Inflammatory macrophage treated with lipopolysaccharide for 1 hour (primary cell): Measurements from ENCODE around the gene CASP14.
"Not testable (repeated sequence)": the region's sequence is repeated elsewhere in the genome, so short reads cannot be mapped to it uniquely, and the experiment has no call there.

ENCODE experiments used
- DNase-seq, 2 donors: peaks; one replicate each; pipeline ENCODE4 v3.0.0-alpha.2; 2020 to 2022

Gene CASP14, protein sequence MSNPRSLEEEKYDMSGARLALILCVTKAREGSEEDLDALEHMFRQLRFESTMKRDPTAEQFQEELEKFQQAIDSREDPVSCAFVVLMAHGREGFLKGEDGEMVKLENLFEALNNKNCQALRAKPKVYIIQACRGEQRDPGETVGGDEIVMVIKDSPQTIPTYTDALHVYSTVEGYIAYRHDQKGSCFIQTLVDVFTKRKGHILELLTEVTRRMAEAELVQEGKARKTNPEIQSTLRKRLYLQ

GRCh38 chr19:15048885-15049541, at the start of gene CASP14:
Gene CASP14 (plus strand): TSS chr19:15049480. CDS start chr19:15052252, 2,772 bp downstream.
- no peak for DNase-seq

GRCh38 chr19:15008308-15008707, 41.0 kb upstream of the CASP14 start:
- no peak for DNase-seq

DNA sequence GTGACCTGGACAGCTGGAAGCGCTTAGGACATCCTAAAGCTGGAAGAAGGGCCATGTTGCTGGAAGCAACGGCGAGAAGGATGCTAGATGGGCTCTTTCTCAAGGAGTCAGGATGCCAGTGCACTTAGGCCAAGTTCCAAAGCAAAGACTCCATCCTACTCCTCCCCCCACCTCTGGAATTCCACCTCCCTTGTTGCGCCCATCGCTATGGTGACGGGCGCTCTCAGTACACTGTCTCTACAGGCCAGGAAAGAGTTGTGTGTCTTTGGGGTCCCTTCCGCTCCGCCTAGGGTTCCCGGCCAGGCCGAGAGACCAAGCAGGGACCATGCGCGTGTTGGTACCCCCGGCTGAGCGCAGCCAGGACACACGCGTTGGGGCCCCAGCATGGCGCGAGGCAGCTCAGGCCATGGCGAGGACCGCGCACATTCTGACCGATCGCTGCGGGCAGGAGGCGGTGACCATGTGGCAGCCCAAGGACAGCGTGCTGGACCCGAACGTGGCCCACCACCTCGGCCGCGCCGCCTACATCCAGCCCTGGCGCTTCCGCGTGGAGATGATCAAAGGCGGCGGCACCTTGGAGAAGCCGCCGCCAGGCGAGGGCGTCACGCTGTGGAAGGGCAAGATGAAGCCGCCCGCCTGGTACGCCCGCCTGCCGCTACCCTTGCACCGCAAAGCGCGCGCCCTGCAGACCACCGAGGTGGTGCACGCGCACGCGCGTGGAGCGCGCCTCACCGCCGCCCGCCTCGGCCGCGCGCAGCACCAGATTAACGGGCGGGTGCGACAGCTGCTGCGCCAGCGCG, 38.6 kb upstream of the CASP14 start:
- no peak for DNase-seq

GRCh38 chr19:15014579-15014978, 34.7 kb upstream of the CASP14 start:
- DNase-seq = no peak

DNA sequence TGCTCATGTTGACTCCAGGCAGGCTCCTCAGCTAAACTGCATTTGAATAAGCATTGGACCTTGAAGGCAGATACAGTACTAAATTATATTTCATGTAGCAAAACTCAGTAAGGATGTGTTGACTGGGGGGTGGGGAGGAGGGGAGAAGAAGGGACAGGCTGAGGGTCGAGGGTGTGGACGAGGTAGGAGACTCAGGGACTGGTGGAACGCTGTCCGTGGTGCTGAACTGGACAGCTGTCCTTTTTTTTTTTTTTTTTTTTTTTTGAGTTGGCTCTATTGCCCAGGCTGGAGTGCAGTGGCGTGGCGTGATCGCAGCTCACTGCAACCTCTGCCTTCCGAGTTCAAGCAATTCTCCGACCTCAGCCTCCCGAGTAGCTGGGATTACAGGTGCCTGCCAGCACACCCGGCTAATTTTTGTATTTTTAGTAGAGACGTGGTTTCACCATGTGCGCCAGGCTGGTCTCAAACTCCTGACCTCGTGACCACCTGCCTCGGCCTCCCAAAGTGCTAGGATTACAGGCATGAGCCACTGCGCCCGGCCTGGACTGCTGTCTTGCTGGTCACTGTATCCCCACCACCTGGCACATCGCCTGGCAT, 33.2 kb upstream of the CASP14 start:
- DNase-seq = no peak

GRCh38 chr19:15018836-15019235, 30.4 kb upstream of the CASP14 start:
- DNase-seq = not testable (repeated sequence)

DNA sequence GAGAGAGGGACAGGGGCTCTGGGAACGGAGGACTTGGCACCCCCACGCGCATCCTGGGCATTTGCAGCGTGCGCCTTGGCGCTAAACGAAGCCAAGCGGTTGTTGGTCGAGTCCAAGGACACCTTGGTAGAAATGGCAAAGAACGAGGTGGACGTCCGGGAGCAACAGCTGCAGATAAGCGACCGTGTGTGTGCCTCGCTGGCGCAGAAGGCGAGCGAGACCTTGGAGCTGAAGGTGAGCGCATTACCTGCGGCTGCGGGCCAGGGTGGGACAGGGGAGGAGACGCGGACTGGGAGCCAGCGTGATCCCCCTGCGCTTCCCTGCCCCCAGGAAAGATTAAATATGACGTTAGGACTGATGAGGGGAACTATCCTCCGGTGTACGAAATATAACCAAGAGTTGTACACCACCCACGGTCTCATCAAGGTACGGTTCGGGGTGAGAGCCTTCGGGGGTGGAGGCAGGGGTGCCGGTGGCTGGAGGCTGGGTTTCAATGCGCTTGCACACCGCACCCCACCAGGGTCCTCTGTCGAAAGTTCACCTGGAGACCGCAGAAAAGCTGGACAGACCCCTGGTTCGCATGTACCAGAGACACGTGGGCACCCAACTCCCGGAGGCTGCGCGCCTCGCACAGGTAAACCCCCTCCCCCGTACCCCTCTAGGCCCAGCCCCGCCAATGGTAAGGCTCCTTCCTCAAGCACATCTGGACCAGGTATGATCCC, 27.8 kb upstream of the CASP14 start:
- no peak for DNase-seq

GRCh38 chr19:15022752-15023151, 26.5 kb upstream of the CASP14 start:
- DNase-seq = no peak

- DNase-seq = peak; percentile 2 to 4
These were observed 24.1 kb upstream of the CASP14 start for GRCh38 chr19:15025217-15025616.

DNA sequence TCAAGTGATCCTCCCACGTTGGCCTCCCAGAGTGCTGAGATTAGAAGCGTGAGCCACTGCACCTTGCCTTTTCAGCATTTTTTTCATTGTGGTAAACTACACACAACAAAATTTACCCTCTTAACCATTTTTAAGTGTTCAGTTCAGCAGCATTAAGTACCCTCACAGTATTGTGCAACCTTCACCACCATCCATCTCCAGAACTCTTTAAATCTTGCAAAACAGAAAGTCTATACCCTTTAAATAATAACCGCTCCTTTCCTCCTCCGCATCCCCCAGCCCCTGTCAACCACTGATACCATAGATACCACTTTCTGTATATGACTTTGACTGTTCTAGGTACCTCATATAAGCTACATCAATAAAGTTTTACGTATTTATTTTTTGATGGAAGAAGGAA, 20.8 kb upstream of the CASP14 start:
- no peak for DNase-seq

DNA sequence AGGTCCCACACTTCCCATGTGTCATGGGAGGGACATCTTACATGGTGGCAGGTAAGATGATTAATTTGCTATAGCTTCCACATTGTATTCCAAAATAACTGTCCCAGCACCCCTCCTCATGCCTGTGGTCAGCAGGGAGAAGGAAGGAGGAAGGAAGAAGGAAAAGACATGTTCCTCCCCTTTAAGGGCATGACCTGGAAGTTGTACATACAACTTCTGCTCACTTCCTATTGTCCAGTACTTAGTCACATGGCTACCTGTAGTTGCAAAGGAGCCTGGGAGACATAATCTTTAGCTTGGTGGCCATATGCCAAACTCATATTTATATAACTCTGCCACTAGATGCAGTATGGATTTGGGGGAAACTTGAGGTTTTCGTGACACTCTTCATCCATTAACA, 17.6 kb upstream of the CASP14 start:
- no peak for DNase-seq

DNA sequence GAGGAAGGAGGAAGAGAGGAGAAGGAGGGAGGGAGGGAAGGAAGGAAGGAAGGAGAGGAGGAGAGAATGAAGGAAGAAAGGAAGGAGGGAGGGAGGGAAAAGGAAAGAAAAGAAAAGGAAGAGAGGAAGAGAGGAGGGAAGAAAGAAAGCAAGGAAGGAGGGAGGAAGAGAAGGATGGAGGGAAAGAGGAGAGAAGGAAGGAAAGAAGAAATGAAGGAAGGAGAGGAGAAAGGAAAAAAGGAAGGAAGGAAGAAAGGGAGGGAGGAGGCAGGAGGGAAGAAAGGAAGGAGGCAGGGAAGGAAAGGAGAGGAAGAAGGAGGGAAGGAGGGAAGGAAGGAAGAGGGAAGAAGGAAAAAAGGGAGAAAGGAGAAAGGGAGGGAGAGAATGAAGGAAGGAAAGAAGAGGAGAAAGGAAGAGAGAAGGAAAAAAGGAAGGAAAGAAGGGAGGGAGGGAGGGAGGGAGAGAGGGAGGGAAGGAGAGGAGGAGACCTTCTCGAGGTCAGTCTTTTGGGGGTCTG, 13.4 kb upstream of the CASP14 start:
- no peak for DNase-seq

- DNase-seq = no peak
These were observed 11.7 kb upstream of the CASP14 start for GRCh38 chr19:15037586-15037985.

GRCh38 chr19:15038294-15038693, 11.0 kb upstream of the CASP14 start:
- DNase-seq = no peak

DNA sequence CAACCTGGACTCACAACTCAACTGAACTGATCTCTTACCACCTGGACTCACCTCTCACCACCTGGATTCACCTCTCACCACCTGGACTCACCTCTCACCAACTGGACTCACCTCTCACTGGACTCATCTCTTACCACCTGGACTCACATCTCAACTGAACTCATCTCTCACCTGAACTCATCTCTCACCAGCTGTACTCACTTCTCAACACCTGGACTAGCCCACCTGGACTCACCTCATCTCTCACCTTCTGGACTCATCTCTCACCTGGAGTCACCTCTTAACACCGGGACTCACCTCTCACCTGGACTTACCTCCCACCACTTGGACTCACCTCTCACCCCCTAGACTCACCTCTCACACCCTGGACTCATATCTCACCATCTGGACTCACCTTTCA, 7.3 kb upstream of the CASP14 start:
- no peak for DNase-seq

DNA sequence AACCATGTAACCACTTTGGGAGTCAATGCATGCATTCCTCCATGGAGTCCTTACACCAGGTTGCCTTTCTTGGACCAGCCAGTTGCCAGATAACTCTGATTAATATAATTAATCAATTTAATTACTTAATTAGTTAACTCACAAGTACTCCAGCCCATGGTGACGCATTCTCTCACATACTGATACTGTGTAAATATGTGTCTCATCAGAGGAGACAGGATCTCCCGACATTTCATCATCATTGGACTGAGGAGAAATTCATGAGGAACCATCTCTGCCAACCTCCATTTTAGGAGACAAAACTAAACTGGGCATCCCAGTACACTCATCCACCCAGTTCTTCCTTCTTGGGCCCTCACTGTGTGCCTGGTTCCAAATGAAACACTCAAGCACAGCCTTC, 6.5 kb upstream of the CASP14 start:
- DNase-seq = peak; percentile 47 to 52

DNA sequence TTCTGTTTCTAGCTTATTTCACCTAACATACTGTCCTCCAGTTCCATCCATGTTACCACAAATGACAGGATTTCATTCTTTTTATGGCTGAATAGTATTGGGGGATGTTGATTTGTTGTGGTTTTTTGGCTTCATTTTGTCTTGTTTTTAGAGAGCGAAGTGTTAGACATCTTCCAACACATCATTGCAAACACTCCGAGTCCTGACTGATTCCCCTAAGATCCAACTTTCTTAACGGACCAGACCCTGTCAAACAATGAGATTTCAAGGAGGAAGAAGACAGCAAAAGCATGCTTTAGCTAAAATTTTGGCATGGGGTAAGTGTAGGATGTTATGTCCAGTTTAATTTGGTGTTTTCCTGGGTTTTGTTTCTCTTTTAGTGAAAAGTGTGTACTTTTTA, 3.8 kb upstream of the CASP14 start:
- DNase-seq = no peak

DNA sequence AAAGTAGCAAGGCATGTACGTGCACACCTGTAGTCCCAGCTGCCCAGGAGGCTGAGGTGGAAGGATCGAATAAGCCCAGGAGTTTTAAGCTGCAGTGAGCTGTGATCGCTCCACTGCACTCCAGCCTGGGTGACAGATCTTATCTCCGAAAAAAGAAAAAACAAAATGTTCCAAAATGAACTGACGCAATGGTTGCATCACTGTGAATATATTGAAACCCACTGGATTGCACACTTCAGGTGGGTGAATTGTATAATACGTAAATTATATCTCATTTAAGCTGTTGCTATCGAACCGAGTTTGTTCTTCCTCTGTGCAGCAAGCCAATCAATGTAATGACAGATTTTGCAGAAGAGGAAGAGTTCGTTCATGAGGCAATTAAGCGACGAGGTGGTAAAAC, 1.6 kb upstream of the CASP14 start:
- no peak for DNase-seq

GRCh38 chr19:15048128-15048527, 1.2 kb upstream of the CASP14 start:
- no peak for DNase-seq

DNA sequence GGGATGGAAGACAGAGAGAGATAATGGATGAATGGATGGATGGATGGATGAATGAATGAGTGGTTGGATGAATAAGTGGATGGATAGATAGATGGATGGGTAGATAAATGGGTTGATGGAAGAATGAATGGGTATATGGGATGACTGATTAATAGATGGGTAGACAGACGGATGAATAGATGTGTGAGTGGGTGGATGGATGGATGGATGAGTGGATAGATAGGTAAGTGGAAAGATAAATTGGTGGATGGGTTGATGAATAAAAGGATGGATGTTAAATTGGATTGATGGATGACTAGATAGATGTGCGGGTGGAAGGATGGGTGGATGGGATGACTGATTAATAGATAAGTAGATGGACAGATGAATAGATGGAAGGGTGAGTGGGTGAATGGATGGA, 1.4 kb downstream of the CASP14 start:
- no peak for DNase-seq

- no peak for DNase-seq
These were observed 12.8 kb downstream of the CASP14 start for GRCh38 chr19:15062036-15062435.

GRCh38 chr19:15070386-15070785, 21.1 kb downstream of the CASP14 start:
- DNase-seq = not testable (repeated sequence)
